Naive thymus-derived CD8-positive, alpha-beta T cell (primary cell): Measurements from ENCODE around the gene WNT3. TPM values are rescaled to one million over a fixed set of nuclear protein-coding genes. Genes with fewer than 3 reads are reported as not detected.

Experiments
- ATAC-seq, 2 donors: fragments of 150-1000 bp; cut with Tn5 transposase in 1 of 2; sonication (Bioruptor Pico), chemical (Tn5 transposase) in 1 of 2; 1 replicate in 1 of 2; 2 replicates in 1 of 2; pipeline ENCODE4 v1.10.0; 2021; ENCODE audit warnings: mild to moderate bottlenecking in 2 of 2, moderate library complexity in 2 of 2
- POLR2A ChIA-PET: fragments of 350-600 bp; sonication (Branson Sonifier 250); formaldehyde crosslinking; loops from one replicate; lab custom pipeline; 2021; ENCODE audit warnings: antibody characterized with exemption; lab: Charles Lee
- DNase-seq, 10 donors: peaks; one replicate each; pipeline versions ENCODE4 v3.0.0 to v3.0.0-alpha.2; 2020 to 2022
- H3K27ac Mint-ChIP-seq, 10 donors: one replicate each; pipeline ENCODE4 v1.8.0; 2020 to 2022; ENCODE audit warnings: mild to moderate bottlenecking in 10 of 10, mixed read lengths in 10 of 10, moderate library complexity in 4 of 10, inconsistent platforms in 1 of 10
- H3K27me3 Mint-ChIP-seq, 5 donors: one replicate each; pipeline ENCODE4 v1.8.0; 2021 to 2022; ENCODE audit warnings: mixed read lengths in 5 of 5
- H3K36me3 Mint-ChIP-seq, 3 donors: one replicate each; pipeline ENCODE4 v1.8.0; 2020 to 2022; ENCODE audit warnings: mixed read lengths in 3 of 3, mild to moderate bottlenecking in 2 of 3, inconsistent platforms in 1 of 3
- H3K4me1 Mint-ChIP-seq, 4 donors: one replicate each; pipeline ENCODE4 v1.8.0; 2021 to 2022; ENCODE audit warnings: mixed read lengths in 4 of 4
- H3K4me3 Mint-ChIP-seq, 10 donors: one replicate each; pipeline ENCODE4 v1.8.0; 2020 to 2022; ENCODE audit warnings: mild to moderate bottlenecking in 10 of 10, mixed read lengths in 10 of 10, moderate library complexity in 6 of 10, inconsistent platforms in 1 of 10
- H3K9me3 Mint-ChIP-seq, 9 donors: one replicate each; pipeline ENCODE4 v1.8.0; 2020 to 2022; ENCODE audit warnings: mixed read lengths in 9 of 9, mild to moderate bottlenecking in 3 of 9, inconsistent platforms in 1 of 9, moderate library complexity in 1 of 9
- polyA plus RNA-seq, 3 donors: library from polyadenylated mRNA; unstranded; fragments of 300-500 nt; fragmentation: Illumina TruSeq; gene quantifications; one replicate each; pipeline ENCODE4 v1.2.3, GENCODE V29; 2021
- total RNA-seq, 8 experiments: library from RNA in 2 of 8; stranded (reverse) in 2 of 8; gene quantifications; one replicate each; pipeline ENCODE4 v1.2.3 and lab custom pipeline; 2021 to 2026

The WNT3 gene
- total RNA-seq, result not detected
- not detected for polyA plus RNA-seq
- total RNA-seq (lab: John Stamatoyannopoulos, UW), result 0 to 0.17 (median 0.04) reads per million in 6 experiments

GRCh38 chr17:46818316-46818928, at the start of gene WNT3:
Gene WNT3, minus strand, starts transcription at chr17:46818692. Its CDS starts 95 bp downstream, at chr17:46818597.
- ATAC-seq (peak; percentile 67 to 76), DNase-seq (peak; percentile 21 to 75 (median 38))
- Mint-ChIP-seq H3K36me3 (peaks cover 0 to 8% (median 0%) of the 10 kb centered on the region in 3 donors), H3K9me3 (no peaks in the 10 kb centered on the region), H3K27ac (peak within 1 kb of the TSS in 2 of 10 donors; percentile 29 to 43), H3K4me1 (peaks cover 16 to 58% (median 29%) of the 10 kb centered on the region in 4 donors), H3K4me3 (peak within 1 kb of the TSS; percentile 70 to 89 (median 80)), H3K27me3 (peaks cover 26 to 90% (median 57%) of the 10 kb centered on the region in 5 donors)
- POLR2A ChIA-PET, result no interaction called here

- Mint-ChIP-seq H3K4me1 (peaks cover 0 to 4% (median 0%) of the 10 kb centered on the region in 4 donors), H3K27me3 (peaks cover 0 to 31% (median 19%) of the 10 kb centered on the region in 5 donors), H3K4me3 (no peak overlapping the region), H3K36me3 (no peaks in the 10 kb centered on the region), H3K9me3 (no peaks in the 10 kb centered on the region), H3K27ac (no peak overlapping the region)
- ATAC-seq (no peak), DNase-seq (peak in 1 of 10 donors; percentile 24)
- POLR2A ChIA-PET, result no interaction called here
Measured at GRCh38 chr17:46866747-46867146, 48.3 kb upstream of the WNT3 start.

- POLR2A ChIA-PET, result no interaction called here
- Mint-ChIP-seq H3K4me3 (no peak overlapping the region), H3K9me3 (no peaks in the 10 kb centered on the region), H3K27me3 (peaks cover 2 to 35% (median 20%) of the 10 kb centered on the region in 5 donors), H3K36me3 (no peaks in the 10 kb centered on the region), H3K4me1 (peaks cover 0 to 4% (median 0%) of the 10 kb centered on the region in 4 donors), H3K27ac (no peak overlapping the region)
- ATAC-seq (no peak), DNase-seq (no peak)
Measured at GRCh38 chr17:46866325-46866724, 47.8 kb upstream of the WNT3 start.

- Mint-ChIP-seq H3K36me3 (no peaks in the 10 kb centered on the region), H3K27me3 (peaks cover 3 to 42% (median 25%) of the 10 kb centered on the region in 5 donors), H3K4me1 (peaks cover 0 to 4% (median 0%) of the 10 kb centered on the region in 4 donors), H3K9me3 (no peaks in the 10 kb centered on the region), H3K4me3 (no peak overlapping the region), H3K27ac (no peak overlapping the region)
- POLR2A ChIA-PET, result no interaction called here
- peak in 1 of 10 donors; percentile 30 for DNase-seq
- ATAC-seq, result peak in 1 of 2 donors; percentile 44
Measured at GRCh38 chr17:46865100-46865499, 46.6 kb upstream of the WNT3 start.

GRCh38 chr17:46863383-46864121, 45.1 kb upstream of the WNT3 start:
- H3K27me3 Mint-ChIP-seq, result peaks cover 5 to 53% (median 28%) of the 10 kb centered on the region in 5 donors
- no peak for ATAC-seq

GRCh38 chr17:46862949-46863348, 44.5 kb upstream of the WNT3 start:
- POLR2A ChIA-PET, result no interaction called here
- no peaks in the 10 kb centered on the region for H3K36me3 Mint-ChIP-seq
- DNase-seq (peak in 1 of 10 donors; percentile 1), ATAC-seq (no peak)
- no peaks in the 10 kb centered on the region for H3K9me3 Mint-ChIP-seq
- peak overlapping the region in 1 of 10 donors; percentile 70 for H3K27ac Mint-ChIP-seq
- H3K27me3 Mint-ChIP-seq, result peaks cover 5 to 55% (median 31%) of the 10 kb centered on the region in 5 donors
- no peak overlapping the region for H3K4me3 Mint-ChIP-seq
- peaks cover 0 to 4% (median 0%) of the 10 kb centered on the region in 4 donors for H3K4me1 Mint-ChIP-seq

More at GRCh38 chr17:46863383-46864121, 45.1 kb upstream of the WNT3 start:
- H3K9me3 Mint-ChIP-seq, result no peaks in the 10 kb centered on the region
- peaks cover 0 to 4% (median 0%) of the 10 kb centered on the region in 4 donors for H3K4me1 Mint-ChIP-seq
- peak overlapping the region in 1 of 10 donors; percentile 70 for H3K27ac Mint-ChIP-seq
- DNase-seq, result peak in 1 of 10 donors; percentile 45
- H3K4me3 Mint-ChIP-seq, result no peak overlapping the region
- no peaks in the 10 kb centered on the region for H3K36me3 Mint-ChIP-seq
- POLR2A ChIA-PET, result no interaction called here

- Mint-ChIP-seq H3K27ac (no peak overlapping the region), H3K9me3 (no peaks in the 10 kb centered on the region), H3K4me3 (no peak overlapping the region), H3K4me1 (peaks cover 0 to 2% (median 0%) of the 10 kb centered on the region in 4 donors), H3K36me3 (peaks cover 0 to 4% (median 0%) of the 10 kb centered on the region in 3 donors), H3K27me3 (peaks cover 11 to 70% (median 41%) of the 10 kb centered on the region in 5 donors)
- ATAC-seq, result no peak
- DNase-seq, result peak in 1 of 10 donors; percentile 45
- POLR2A ChIA-PET, result no interaction called here
Measured at GRCh38 chr17:46859996-46860395, 41.5 kb upstream of the WNT3 start.

- ATAC-seq, result no peak
- Mint-ChIP-seq H3K4me3 (no peak overlapping the region), H3K27me3 (peaks cover 22 to 72% (median 46%) of the 10 kb centered on the region in 5 donors), H3K4me1 (no peaks in the 10 kb centered on the region), H3K27ac (no peak overlapping the region), H3K36me3 (peaks cover 0 to 4% (median 0%) of the 10 kb centered on the region in 3 donors), H3K9me3 (no peaks in the 10 kb centered on the region)
- POLR2A ChIA-PET, result no interaction called here
- DNase-seq, result no peak
Measured at GRCh38 chr17:46857600-46857999, 39.1 kb upstream of the WNT3 start.

GRCh38 chr17:46854948-46855347, 36.5 kb upstream of the WNT3 start:
- Mint-ChIP-seq H3K4me3 (no peak overlapping the region), H3K27me3 (peaks cover 31 to 84% (median 57%) of the 10 kb centered on the region in 5 donors), H3K9me3 (no peaks in the 10 kb centered on the region), H3K36me3 (peaks cover 0 to 4% (median 2%) of the 10 kb centered on the region in 3 donors), H3K4me1 (peaks cover 2 to 15% (median 13%) of the 10 kb centered on the region in 4 donors), H3K27ac (peak overlapping the region in 1 of 10 donors; percentile 63)
- no peak for ATAC-seq
- peak in 1 of 10 donors; percentile 52 for DNase-seq
- POLR2A ChIA-PET, result no interaction called here

GRCh38 chr17:46854515-46854914, 36.0 kb upstream of the WNT3 start:
- DNase-seq (peak in 1 of 10 donors; percentile 7), ATAC-seq (no peak)
- no peaks in the 10 kb centered on the region for H3K9me3 Mint-ChIP-seq
- POLR2A ChIA-PET, result no interaction called here
- no peak overlapping the region for H3K27ac Mint-ChIP-seq
- H3K4me1 Mint-ChIP-seq, result peaks cover 2 to 15% (median 13%) of the 10 kb centered on the region in 4 donors
- peaks cover 31 to 84% (median 60%) of the 10 kb centered on the region in 5 donors for H3K27me3 Mint-ChIP-seq
- peaks cover 0 to 4% (median 2%) of the 10 kb centered on the region in 3 donors for H3K36me3 Mint-ChIP-seq
- H3K4me3 Mint-ChIP-seq, result no peak overlapping the region

GRCh38 chr17:46853896-46854444, 35.5 kb upstream of the WNT3 start:
- POLR2A ChIA-PET, result no interaction called here
- Mint-ChIP-seq H3K27ac (no peak overlapping the region), H3K4me1 (peaks cover 2 to 15% (median 13%) of the 10 kb centered on the region in 4 donors), H3K9me3 (no peaks in the 10 kb centered on the region), H3K4me3 (no peak overlapping the region), H3K36me3 (peaks cover 0 to 4% (median 2%) of the 10 kb centered on the region in 3 donors), H3K27me3 (peaks cover 34 to 84% (median 61%) of the 10 kb centered on the region in 5 donors)
- DNase-seq (peak in 1 of 10 donors; percentile 54), ATAC-seq (no peak)

GRCh38 chr17:46851029-46851741, 32.7 kb upstream of the WNT3 start, which contains the start of gene WNT9B:
Gene WNT9B, plus strand, starts transcription at chr17:46851583. Its CDS starts 56 bp downstream, at chr17:46851639.
- Mint-ChIP-seq H3K27ac (no peak within 1 kb of the TSS), H3K4me1 (peaks cover 2 to 15% (median 13%) of the 10 kb centered on the region in 4 donors), H3K36me3 (peaks cover 0 to 2% (median 0%) of the 10 kb centered on the region in 3 donors), H3K27me3 (peaks cover 43 to 92% (median 68%) of the 10 kb centered on the region in 5 donors), H3K9me3 (no peaks in the 10 kb centered on the region), H3K4me3 (peak within 1 kb of the TSS; percentile 32 to 79 (median 70))
- DNase-seq, result peak in 6 of 10 donors; percentile 4 to 58 (median 19)
- POLR2A ChIA-PET, result no interaction called here
- peak; percentile 67 to 76 for ATAC-seq
